GM12878 (cell line): ENCODE measurements around the gene KDSR. TPM values are rescaled to one million over a fixed set of nuclear protein-coding genes. Genes with fewer than 3 reads are reported as not detected.

Source experiments
- ATF7 ChIP-seq: fragments of 450-650 bp; IDR thresholded peaks from 2 replicates; pipeline ENCODE4 v1.6.1; 2016; ENCODE audit warnings: low read depth, mild to moderate bottlenecking
- BACH1 ChIP-seq: fragments of 450-650 bp; IDR thresholded peaks from 2 replicates; pipeline ENCODE4 v1.6.1; 2017; ENCODE audit warnings: mild to moderate bottlenecking, borderline replicate concordance
- BCL3 ChIP-seq: IDR thresholded peaks from 2 replicates; pipeline ENCODE4 v1.6.1; 2011; ENCODE audit warnings: borderline replicate concordance, low read depth, mild to moderate bottlenecking, moderate library complexity, low read length; ENCODE audit not compliant: insufficient read depth, poor library complexity, severe bottlenecking
- CHD1 ChIP-seq: IDR thresholded peaks from 2 replicates; pipeline ENCODE4 v1.6.1; 2012; ENCODE audit warnings: low read depth, low read length, improper control_type of control experiment
- CREM ChIP-seq: IDR thresholded peaks from 2 replicates; pipeline ENCODE4 v1.6.1; 2014; ENCODE audit warnings: antibody characterized with exemption, low read depth
- EED ChIP-seq: sonication (generic); IDR thresholded peaks from 2 replicates; pipeline ENCODE4 v1.6.1; 2016; ENCODE audit warnings: antibody characterized with exemption, low read depth
- FOXK2 ChIP-seq: fragments of 450-650 bp; IDR thresholded peaks from 2 replicates; pipeline ENCODE4 v1.6.1; 2017; ENCODE audit warnings: mild to moderate bottlenecking, moderate library complexity
- FOXM1 ChIP-seq: IDR thresholded peaks from 2 replicates; pipeline ENCODE4 v1.6.1; 2012; ENCODE audit warnings: low read depth, mild to moderate bottlenecking, inconsistent platforms, low read length, moderate library complexity
- HDAC2 ChIP-seq: fragments of 200-600 bp; sonication (generic); IDR thresholded peaks from 2 replicates; pipeline ENCODE4 v1.6.1; 2017
- HDAC6 ChIP-seq: fragments of 200-600 bp; sonication (generic); IDR thresholded peaks from one replicate; pipeline ENCODE4 v1.8.0; 2017; ENCODE audit warnings: antibody characterized with exemption; ENCODE audit not compliant: unreplicated experiment
- MTA3 ChIP-seq: IDR thresholded peaks from 2 replicates; pipeline ENCODE4 v1.6.1; 2012; ENCODE audit warnings: low read length, inconsistent platforms, borderline replicate concordance
- PAX8 ChIP-seq: fragments of 450-650 bp; IDR thresholded peaks from 2 replicates; pipeline ENCODE4 v1.6.1; 2017; ENCODE audit warnings: mild to moderate bottlenecking, moderate library complexity
- RAD51 ChIP-seq: fragments of 450-650 bp; IDR thresholded peaks from 2 replicates; pipeline ENCODE4 v1.6.1; 2016; ENCODE audit warnings: moderate library complexity, mild to moderate bottlenecking, inconsistent platforms
- RELB ChIP-seq: fragments of 450-650 bp; IDR thresholded peaks from 2 replicates; pipeline ENCODE4 v1.6.1; 2017; ENCODE audit warnings: low read depth, mild to moderate bottlenecking, moderate library complexity
- SIX5 ChIP-seq: IDR thresholded peaks from 2 replicates; pipeline ENCODE4 v1.6.1; 2011; ENCODE audit warnings: mild to moderate bottlenecking, low read depth, low read length, moderate library complexity; ENCODE audit not compliant: severe bottlenecking
- SMC3 ChIP-seq: IDR thresholded peaks from 2 replicates; pipeline ENCODE4 v1.6.1; 2011; ENCODE audit warnings: low read length, improper control_type of control experiment, borderline replicate concordance
- STAT3 ChIP-seq: IDR thresholded peaks from 2 replicates; pipeline ENCODE4 v1.6.1; 2011; ENCODE audit warnings: low read depth, low read length, improper control_type of control experiment
- TARDBP ChIP-seq: IDR thresholded peaks from 2 replicates; pipeline ENCODE4 v1.6.1; 2016; ENCODE audit warnings: borderline replicate concordance
- YBX1 ChIP-seq: fragments of 450-650 bp; IDR thresholded peaks from 2 replicates; pipeline ENCODE4 v1.6.1; 2016; ENCODE audit warnings: antibody characterized with exemption
- polyA plus RNA-seq, 11 experiments: library from polyadenylated mRNA; depleted of rRNA in 4 of 11; unstranded in 6 of 11; stranded (reverse) in 5 of 11; fragments of >200 nt; fragmentation: Nextera tagmentation in 4 of 11; fragmentation: Illumina TruSeq in 1 of 11; extraction: Ambion mirVana in 4 of 11; extraction: Trizol in 1 of 11; gene quantifications; 1 replicate in 1 of 11; 2 replicates in 10 of 11; pipeline versions ENCODE4 v1.2.1 to v1.2.3, GENCODE V29; 2011 to 2016; ENCODE audit warnings: inconsistent platforms in 2 of 11, missing spikeins in 2 of 11, low read depth in 1 of 11
- total RNA-seq, 4 experiments: library from RNA; depleted of rRNA in 3 of 4; stranded (reverse); fragments of >200 nt in 3 of 4; fragmentation: Illumina TruSeq in 1 of 4; extraction: Trizol in 1 of 4; gene quantifications; 2 replicates each; pipeline versions ENCODE4 v1.2.1 to v1.2.3, GENCODE V29; 2013 to 2021
- TF ChIP-seq, protein P1 (sequence below): fragments of 150-350 bp; IDR thresholded peaks from 2 replicates; pipeline ENCODE4 v1.6.1; 2016; ENCODE audit warnings: low read depth, low read length
- TF ChIP-seq, protein P2 (sequence below): fragments of 450-650 bp; IDR thresholded peaks from 2 replicates; pipeline ENCODE4 v1.6.1; 2017; ENCODE audit warnings: borderline replicate concordance
- TF ChIP-seq, protein P3 (sequence below): fragments of 450-650 bp; IDR thresholded peaks from 2 replicates; pipeline ENCODE4 v1.6.1; 2017; ENCODE audit warnings: mild to moderate bottlenecking

The KDSR gene
- total and polyA plus RNA-seq, 10 of the 15 experiments (the other 5 are each of a cell fraction or from before 2014, with no cell fraction given) = 5.2 to 25.9 (median 14.3) TPM

GRCh38 chr18:63299837-63300745 is 66.9 kb downstream of the KDSR start (continued):
- TF ChIP-seq, protein P1, sequence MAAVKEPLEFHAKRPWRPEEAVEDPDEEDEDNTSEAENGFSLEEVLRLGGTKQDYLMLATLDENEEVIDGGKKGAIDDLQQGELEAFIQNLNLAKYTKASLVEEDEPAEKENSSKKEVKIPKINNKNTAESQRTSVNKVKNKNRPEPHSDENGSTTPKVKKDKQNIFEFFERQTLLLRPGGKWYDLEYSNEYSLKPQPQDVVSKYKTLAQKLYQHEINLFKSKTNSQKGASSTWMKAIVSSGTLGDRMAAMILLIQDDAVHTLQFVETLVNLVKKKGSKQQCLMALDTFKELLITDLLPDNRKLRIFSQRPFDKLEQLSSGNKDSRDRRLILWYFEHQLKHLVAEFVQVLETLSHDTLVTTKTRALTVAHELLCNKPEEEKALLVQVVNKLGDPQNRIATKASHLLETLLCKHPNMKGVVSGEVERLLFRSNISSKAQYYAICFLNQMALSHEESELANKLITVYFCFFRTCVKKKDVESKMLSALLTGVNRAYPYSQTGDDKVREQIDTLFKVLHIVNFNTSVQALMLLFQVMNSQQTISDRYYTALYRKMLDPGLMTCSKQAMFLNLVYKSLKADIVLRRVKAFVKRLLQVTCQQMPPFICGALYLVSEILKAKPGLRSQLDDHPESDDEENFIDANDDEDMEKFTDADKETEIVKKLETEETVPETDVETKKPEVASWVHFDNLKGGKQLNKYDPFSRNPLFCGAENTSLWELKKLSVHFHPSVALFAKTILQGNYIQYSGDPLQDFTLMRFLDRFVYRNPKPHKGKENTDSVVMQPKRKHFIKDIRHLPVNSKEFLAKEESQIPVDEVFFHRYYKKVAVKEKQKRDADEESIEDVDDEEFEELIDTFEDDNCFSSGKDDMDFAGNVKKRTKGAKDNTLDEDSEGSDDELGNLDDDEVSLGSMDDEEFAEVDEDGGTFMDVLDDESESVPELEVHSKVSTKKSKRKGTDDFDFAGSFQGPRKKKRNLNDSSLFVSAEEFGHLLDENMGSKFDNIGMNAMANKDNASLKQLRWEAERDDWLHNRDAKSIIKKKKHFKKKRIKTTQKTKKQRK = no peak
- TF ChIP-seq RAD51 (no peak), FOXM1 (peak; percentile 28; the same call in 1 of the 2 replicates), CHD1 (no peak), FOXK2 (no peak), TARDBP (no peak), STAT3 (no peak), MTA3 (no peak), HDAC2 (no peak), YBX1 (no peak), SMC3 (no peak), SIX5 (no peak), PAX8 (no peak), HDAC6 (no peak), ATF7 (no peak; the same call in 1 of the 2 replicates), CREM (no peak), EED (no peak), BACH1 (no peak), BCL3 (no peak), RELB (peak; percentile 13; the same call in 1 of the 2 replicates)
- TF ChIP-seq, protein P2, sequence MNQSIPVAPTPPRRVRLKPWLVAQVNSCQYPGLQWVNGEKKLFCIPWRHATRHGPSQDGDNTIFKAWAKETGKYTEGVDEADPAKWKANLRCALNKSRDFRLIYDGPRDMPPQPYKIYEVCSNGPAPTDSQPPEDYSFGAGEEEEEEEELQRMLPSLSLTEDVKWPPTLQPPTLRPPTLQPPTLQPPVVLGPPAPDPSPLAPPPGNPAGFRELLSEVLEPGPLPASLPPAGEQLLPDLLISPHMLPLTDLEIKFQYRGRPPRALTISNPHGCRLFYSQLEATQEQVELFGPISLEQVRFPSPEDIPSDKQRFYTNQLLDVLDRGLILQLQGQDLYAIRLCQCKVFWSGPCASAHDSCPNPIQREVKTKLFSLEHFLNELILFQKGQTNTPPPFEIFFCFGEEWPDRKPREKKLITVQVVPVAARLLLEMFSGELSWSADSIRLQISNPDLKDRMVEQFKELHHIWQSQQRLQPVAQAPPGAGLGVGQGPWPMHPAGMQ = no peak
- TF ChIP-seq, protein P3, sequence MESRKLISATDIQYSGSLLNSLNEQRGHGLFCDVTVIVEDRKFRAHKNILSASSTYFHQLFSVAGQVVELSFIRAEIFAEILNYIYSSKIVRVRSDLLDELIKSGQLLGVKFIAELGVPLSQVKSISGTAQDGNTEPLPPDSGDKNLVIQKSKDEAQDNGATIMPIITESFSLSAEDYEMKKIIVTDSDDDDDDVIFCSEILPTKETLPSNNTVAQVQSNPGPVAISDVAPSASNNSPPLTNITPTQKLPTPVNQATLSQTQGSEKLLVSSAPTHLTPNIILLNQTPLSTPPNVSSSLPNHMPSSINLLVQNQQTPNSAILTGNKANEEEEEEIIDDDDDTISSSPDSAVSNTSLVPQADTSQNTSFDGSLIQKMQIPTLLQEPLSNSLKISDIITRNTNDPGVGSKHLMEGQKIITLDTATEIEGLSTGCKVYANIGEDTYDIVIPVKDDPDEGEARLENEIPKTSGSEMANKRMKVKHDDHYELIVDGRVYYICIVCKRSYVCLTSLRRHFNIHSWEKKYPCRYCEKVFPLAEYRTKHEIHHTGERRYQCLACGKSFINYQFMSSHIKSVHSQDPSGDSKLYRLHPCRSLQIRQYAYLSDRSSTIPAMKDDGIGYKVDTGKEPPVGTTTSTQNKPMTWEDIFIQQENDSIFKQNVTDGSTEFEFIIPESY = no peak
